Measurements from ENCODE around the gene TMEM131.
"Not testable (repeated sequence)": the region's sequence is repeated elsewhere in the genome, so short reads cannot be mapped to it uniquely, and the experiment has no call there.

The TMEM131 gene, protein sequence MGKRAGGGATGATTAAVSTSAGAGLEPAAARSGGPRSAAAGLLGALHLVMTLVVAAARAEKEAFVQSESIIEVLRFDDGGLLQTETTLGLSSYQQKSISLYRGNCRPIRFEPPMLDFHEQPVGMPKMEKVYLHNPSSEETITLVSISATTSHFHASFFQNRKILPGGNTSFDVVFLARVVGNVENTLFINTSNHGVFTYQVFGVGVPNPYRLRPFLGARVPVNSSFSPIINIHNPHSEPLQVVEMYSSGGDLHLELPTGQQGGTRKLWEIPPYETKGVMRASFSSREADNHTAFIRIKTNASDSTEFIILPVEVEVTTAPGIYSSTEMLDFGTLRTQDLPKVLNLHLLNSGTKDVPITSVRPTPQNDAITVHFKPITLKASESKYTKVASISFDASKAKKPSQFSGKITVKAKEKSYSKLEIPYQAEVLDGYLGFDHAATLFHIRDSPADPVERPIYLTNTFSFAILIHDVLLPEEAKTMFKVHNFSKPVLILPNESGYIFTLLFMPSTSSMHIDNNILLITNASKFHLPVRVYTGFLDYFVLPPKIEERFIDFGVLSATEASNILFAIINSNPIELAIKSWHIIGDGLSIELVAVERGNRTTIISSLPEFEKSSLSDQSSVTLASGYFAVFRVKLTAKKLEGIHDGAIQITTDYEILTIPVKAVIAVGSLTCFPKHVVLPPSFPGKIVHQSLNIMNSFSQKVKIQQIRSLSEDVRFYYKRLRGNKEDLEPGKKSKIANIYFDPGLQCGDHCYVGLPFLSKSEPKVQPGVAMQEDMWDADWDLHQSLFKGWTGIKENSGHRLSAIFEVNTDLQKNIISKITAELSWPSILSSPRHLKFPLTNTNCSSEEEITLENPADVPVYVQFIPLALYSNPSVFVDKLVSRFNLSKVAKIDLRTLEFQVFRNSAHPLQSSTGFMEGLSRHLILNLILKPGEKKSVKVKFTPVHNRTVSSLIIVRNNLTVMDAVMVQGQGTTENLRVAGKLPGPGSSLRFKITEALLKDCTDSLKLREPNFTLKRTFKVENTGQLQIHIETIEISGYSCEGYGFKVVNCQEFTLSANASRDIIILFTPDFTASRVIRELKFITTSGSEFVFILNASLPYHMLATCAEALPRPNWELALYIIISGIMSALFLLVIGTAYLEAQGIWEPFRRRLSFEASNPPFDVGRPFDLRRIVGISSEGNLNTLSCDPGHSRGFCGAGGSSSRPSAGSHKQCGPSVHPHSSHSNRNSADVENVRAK (N-terminal part only)

DNA sequence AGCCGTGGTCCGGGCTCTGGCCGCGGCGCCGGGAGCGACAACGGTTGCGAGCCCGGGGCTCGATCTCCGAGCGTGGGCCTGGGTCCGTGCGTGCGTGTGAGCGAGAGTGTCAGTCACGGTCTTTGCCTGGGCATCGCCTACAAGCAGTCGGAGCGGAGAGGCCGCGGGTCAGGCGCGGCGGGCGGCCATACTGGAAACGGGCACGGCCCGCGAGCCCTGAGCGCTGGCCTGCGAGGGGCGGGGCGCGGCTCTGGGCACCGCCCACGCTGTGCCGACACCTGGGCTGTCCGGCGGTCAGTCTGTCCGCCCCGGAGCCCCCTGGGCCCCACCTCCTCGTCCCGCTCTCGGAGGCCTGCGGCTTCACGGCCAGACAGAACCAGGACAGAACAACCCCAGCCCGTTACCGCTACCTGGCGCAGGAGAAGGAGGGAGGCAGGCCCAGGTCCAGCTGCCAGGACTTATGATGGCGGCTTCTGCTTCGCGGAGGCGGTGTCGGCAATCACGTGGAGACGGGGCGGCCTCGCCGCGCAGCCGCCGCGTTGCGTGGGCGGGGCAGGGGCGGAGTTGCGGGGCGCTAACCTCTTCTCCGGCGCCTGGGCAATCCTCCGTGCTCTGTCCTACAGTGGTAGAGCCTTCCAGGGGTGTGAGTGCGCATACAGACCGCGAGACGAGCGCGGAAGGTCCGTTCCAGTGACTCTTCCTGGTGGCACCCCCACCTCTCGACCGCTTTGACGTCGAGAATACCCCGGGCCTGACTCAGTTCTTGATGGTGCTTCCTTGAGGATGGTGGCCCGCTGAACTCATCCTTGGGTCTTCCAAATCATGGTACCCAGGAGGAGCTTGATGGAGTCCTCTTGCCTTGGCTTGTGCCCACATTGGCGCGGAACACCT, at the start of gene TMEM131:
Gene TMEM131 (minus strand): TSS at position 215 of the 891 bp plus-strand sequence. CDS start 286 bp downstream, outside the sequence.
- intact Hi-C loops (cut with DNase I; ENCODE audit: low total_unique reads): loop anchor here (10.0 kb wide), 2 partner anchors 179 to 191 kb away; no protein-coding TSS in a partner anchor
- H3K27ac ChIP-seq: peak within 1 kb of the TSS; percentile 93 to 97

DNA sequence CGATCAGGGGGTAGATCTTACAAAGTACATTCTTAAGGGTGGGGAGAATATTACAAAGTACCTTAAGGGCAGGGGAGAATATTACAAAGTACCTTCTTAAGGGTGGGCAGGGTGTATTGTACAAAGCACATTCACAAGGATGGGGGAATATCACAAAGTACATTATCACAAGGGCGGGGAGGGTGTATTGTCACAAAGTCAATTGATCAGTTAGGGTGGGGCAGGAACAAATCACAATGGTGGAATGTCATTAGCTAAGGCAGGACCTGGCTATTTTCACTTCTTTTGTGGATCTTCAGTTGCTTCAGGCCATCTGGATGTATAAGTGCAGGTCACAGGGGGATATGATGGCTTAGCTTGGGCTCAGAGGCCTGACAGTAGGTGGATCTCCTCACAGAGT, 49.0 kb upstream of the TMEM131 start:
- peaks cover 0 to 10% (median 0%) of the 10 kb centered on the region in 4 donors for H3K4me1 ChIP-seq
- H3K27ac ChIP-seq; H3K27me3 ChIP-seq; DNase-seq; intact Hi-C loops (cut with DNase I; ENCODE audit: low total_unique reads); H3K4me3 ChIP-seq; H3K36me3 ChIP-seq: not testable (repeated sequence)
- peaks cover 0 to 16% (median 0%) of the 10 kb centered on the region in 3 donors for H3K9me3 ChIP-seq

More for the DNA sequence above, at the start of gene TMEM131:
- no peaks in the 10 kb centered on the region for H3K27me3 ChIP-seq
- DNase-seq: peak; percentile 92 to 95
- peak within 1 kb of the TSS; percentile 78 to 79 for H3K4me3 ChIP-seq
- H3K9me3 ChIP-seq: no peaks in the 10 kb centered on the region
- H3K4me1 ChIP-seq: peaks cover 0 to 35% (median 10%) of the 10 kb centered on the region in 4 donors
- H3K36me3 ChIP-seq: no peaks in the 10 kb centered on the region
- TF ChIP-seq, protein P1, sequence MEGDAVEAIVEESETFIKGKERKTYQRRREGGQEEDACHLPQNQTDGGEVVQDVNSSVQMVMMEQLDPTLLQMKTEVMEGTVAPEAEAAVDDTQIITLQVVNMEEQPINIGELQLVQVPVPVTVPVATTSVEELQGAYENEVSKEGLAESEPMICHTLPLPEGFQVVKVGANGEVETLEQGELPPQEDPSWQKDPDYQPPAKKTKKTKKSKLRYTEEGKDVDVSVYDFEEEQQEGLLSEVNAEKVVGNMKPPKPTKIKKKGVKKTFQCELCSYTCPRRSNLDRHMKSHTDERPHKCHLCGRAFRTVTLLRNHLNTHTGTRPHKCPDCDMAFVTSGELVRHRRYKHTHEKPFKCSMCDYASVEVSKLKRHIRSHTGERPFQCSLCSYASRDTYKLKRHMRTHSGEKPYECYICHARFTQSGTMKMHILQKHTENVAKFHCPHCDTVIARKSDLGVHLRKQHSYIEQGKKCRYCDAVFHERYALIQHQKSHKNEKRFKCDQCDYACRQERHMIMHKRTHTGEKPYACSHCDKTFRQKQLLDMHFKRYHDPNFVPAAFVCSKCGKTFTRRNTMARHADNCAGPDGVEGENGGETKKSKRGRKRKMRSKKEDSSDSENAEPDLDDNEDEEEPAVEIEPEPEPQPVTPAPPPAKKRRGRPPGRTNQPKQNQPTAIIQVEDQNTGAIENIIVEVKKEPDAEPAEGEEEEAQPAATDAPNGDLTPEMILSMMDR (IDR thresholded peaks at IDR 0.05): no peak

DNA sequence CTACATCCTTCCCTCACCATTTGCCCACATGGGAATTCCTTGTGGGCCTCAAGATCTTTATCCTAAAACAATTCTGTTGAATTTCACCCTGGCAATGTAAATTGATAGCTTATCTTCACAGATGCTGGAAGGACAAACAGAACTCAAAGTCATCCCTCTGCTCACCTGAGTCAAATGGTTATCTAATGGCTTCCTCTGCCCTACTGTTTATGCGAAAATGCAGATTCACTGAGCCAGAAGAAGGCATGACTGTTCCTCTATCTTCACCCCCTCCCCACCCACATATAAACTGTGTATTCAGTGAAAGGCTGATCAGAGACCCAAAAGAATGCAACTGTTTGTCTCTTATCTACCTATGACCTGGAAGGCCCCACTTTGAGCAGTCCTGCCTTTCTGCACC, 47.4 kb upstream of the TMEM131 start:
- no peak for DNase-seq
- Histone ChIP-seq H3K4me1 (peaks cover 0 to 24% (median 0%) of the 10 kb centered on the region in 4 donors), H3K4me3 (no peak overlapping the region), H3K9me3 (peaks cover 0 to 16% (median 0%) of the 10 kb centered on the region in 3 donors), H3K27me3 (no peaks in the 10 kb centered on the region), H3K27ac (no peak overlapping the region), H3K36me3 (no peaks in the 10 kb centered on the region)
- TF ChIP-seq, protein P1 (IDR thresholded peaks at IDR 0.05): no peak
- intact Hi-C loops (cut with DNase I; ENCODE audit: low total_unique reads): no loop called here

DNA sequence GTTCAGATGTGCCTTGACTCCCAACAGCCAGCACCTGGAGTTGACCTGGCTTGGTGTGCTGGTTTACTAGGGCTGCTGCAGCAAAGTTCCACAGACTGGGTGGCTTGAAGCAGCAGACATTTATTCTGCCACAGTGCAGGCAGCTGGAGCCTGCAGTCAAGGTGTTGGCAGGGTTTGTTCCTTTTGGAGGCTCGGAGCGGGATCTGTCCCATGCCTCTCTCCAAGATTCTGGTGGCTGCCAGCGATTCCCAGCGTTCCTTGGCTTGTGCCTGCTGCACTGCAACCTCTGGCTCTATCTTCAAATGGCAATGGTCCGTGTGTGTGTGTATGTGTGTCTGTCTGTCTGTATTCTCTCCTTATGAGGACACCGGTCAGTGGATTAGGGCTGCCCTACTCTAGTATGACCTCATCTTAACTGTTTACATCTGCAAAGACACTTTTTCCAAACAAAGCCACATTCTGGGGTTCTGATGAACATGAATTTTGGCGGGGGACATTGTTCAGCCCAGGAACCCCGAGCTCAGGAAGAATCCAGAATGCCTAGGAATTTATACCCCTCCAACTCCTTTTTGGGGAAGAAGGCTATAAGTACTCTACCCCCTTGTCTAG, 44.7 kb upstream of the TMEM131 start:
- H3K4me3 ChIP-seq: no peak overlapping the region
- TF ChIP-seq, protein P1 (IDR thresholded peaks at IDR 0.05): no peak
- no peak overlapping the region for H3K27ac ChIP-seq
- no peak for DNase-seq
- intact Hi-C loops (cut with DNase I; ENCODE audit: low total_unique reads): no loop called here
- peaks cover 0 to 45% (median 13%) of the 10 kb centered on the region in 4 donors for H3K4me1 ChIP-seq
- H3K9me3 ChIP-seq: peaks cover 0 to 16% (median 0%) of the 10 kb centered on the region in 3 donors
- no peaks in the 10 kb centered on the region for H3K36me3 ChIP-seq
- H3K27me3 ChIP-seq: no peaks in the 10 kb centered on the region

Data from tibial artery (tissue), 4 donors.